HL-60 (cell line): ENCODE measurements around the gene ZNF497.

Experiments
- CTCF ChIP-seq: IDR thresholded peaks from one replicate; pipeline ENCODE4 v1.5.1; 2011; ENCODE audit warnings: low read length, control low read depth, inconsistent platforms; ENCODE audit not compliant: insufficient read depth
- GABPA ChIP-seq: IDR thresholded peaks from 2 replicates; pipeline ENCODE4 v1.6.1; 2012; ENCODE audit warnings: low read depth
- POLR2AphosphoS5 ChIP-seq: IDR thresholded peaks from 2 replicates; pipeline ENCODE4 v1.6.1; 2012; ENCODE audit warnings: low read depth
- REST ChIP-seq: IDR thresholded peaks from 2 replicates; pipeline ENCODE4 v1.6.1; 2012; ENCODE audit warnings: low read depth; ENCODE audit not compliant: insufficient replicate concordance
- SPI1 ChIP-seq: IDR thresholded peaks from 2 replicates; pipeline ENCODE4 v1.6.1; 2012; ENCODE audit warnings: low read depth, mild to moderate bottlenecking, borderline replicate concordance

GRCh38 chr19:58318297-58318696, 44.3 kb downstream of the ZNF497 start:
- TF ChIP-seq CTCF (no peak), REST (no peak), SPI1 (no peak), GABPA (no peak), POLR2AphosphoS5 (no peak)
